Measurements from ENCODE around the gene CATSPERZ. TPM values are rescaled to one million over a fixed set of nuclear protein-coding genes. Genes with fewer than 3 reads are reported as not detected.

Gene CATSPERZ
- total RNA-seq, 2 donors from 2014 or later, result 0.56 TPM; not detected in 1

DNA sequence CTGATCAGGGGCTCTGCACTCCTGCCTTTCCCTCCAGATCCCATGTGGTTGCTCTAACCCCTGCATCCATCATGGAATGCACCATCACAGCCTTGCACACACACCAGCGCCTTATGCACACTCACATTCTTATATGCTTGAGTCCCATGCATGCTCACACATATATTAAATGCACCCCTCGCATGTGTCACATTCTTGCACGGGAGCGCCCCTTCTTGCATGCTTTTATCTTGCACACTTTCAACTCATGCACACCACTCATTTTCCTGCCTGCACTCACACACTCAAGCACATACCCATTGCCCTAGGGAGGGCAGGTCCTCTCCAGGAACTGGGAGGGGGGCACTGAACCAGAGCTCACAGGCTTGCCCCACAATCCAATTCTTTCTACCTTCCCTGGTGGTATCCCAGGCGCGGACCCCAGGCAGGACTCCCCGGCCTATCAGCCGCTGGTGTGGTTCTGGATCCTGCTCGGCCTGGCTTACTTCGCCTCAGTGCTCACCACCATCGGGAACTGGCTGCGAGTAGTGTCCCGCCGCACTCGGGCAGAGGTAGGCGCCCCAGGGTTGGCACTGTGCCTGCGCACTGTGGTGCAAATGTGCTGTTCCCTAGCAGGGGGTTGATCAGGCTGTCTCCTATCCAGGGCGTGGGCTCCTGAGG lies 2.3 kb upstream of the CATSPERZ start:
- Histone ChIP-seq H3K4me1 (peaks cover 19% of the 10 kb centered on the region), H3K36me3 (no peaks in the 10 kb centered on the region), H3K4me3 (no peak overlapping the region), H3K27ac (no peak overlapping the region), H3K27me3 (peaks cover 62% of the 10 kb centered on the region), H3K9me3 (no peaks in the 10 kb centered on the region), H3K9ac (ENCODE audit: low read depth in 2 of 2, low read length in 2 of 2) (peak overlapping the region in 1 of 2 donors; percentile 55)
- DNase-seq, result no peak
- TF ChIP-seq CTCF (IDR thresholded peaks at IDR 0.05), result no peak
- intact Hi-C loops (cut with DNase I), result no loop called here

DNA sequence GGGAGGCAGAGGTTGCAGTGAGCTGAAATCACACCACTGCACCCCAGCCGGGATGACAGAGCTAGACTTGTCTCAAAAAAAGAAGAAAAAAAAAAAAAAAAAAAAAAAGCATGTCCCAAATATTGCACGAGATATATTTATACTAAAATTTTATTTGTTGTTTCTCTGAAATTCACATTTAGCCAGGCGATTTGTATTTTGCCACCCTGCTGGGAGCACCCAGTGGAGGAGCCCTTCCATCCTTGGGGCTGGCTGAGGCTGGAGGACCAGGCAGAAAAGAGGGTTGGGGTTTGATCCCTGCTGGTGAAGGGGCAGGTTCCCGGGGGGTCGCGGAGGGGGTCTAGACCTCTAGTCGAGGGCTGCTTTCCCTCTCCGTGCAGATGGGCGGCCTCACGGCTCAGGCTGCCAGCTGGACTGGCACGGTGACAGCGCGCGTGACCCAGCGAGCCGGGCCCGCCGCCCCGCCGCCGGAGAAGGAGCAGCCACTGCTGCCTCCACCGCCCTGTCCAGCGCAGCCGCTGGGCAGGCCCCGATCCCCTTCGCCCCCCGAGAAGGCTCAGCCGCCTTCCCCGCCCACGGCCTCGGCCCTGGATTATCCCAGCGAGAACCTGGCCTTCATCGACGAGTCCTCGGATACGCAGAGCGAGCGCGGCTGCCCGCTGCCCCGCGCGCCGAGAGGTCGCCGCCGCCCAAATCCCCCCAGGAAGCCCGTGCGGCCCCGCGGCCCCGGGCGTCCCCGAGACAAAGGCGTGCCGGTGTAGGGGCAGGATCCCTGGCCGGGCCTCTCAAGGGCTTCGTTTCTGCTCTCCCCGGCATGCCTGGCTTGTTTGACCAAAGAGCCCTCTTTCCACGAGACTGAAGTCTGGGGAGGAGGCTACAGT lies 952 bp upstream of the CATSPERZ start:
- H3K4me1 ChIP-seq, result peaks cover 19% of the 10 kb centered on the region
- intact Hi-C loops (cut with DNase I), result no loop called here
- H3K9ac ChIP-seq (ENCODE audit: low read depth in 2 of 2, low read length in 2 of 2), result no peak overlapping the region
- H3K27ac ChIP-seq, result no peak overlapping the region
- H3K36me3 ChIP-seq, result no peaks in the 10 kb centered on the region
- TF ChIP-seq CTCF (IDR thresholded peaks at IDR 0.05), result no peak
- peak; percentile 65 for DNase-seq
- peak overlapping the region; percentile 27 for H3K4me3 ChIP-seq
- H3K9me3 ChIP-seq, result no peaks in the 10 kb centered on the region
- peaks cover 55% of the 10 kb centered on the region for H3K27me3 ChIP-seq

- no peaks in the 10 kb centered on the region for H3K9me3 ChIP-seq
- no peak overlapping the region for H3K4me3 ChIP-seq
- peak overlapping the region; percentile 58 to 89 for H3K9ac ChIP-seq (ENCODE audit: low read depth in 2 of 2, low read length in 2 of 2)
- no peaks in the 10 kb centered on the region for H3K36me3 ChIP-seq
- peaks cover 19% of the 10 kb centered on the region for H3K27me3 ChIP-seq
- peaks cover 32% of the 10 kb centered on the region for H3K4me1 ChIP-seq
- DNase-seq, result no peak
- H3K27ac ChIP-seq, result peak overlapping the region; percentile 99
- intact Hi-C loops (cut with DNase I), result loop anchor here (2.0 to 5.0 kb wide), 2 partner anchors 35 to 101 kb away; no protein-coding TSS in a partner anchor
- no peak for TF ChIP-seq CTCF (IDR thresholded peaks at IDR 0.05)
These were observed 3.2 kb downstream of the CATSPERZ start for GRCh38 chr11:64303109-64304031.

DNA sequence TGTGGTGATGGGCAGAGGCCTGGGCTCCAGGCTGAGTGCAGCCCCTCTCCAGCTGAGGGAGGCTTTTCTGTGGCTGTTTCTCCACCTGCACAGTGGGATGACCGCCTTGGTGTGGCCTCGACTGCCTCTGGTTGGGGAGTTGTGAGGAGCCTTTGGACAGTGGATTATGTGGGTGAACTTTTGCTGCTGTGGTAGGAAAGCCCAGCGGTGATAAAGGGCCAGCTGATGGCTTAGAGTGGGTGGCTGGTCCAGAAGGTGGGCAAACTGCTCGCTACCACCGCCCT lies 3.8 kb downstream of the CATSPERZ start:
- no peak for TF ChIP-seq CTCF (IDR thresholded peaks at IDR 0.05)
- H3K4me3 ChIP-seq, result peak overlapping the region; percentile 45
- intact Hi-C loops (cut with DNase I), result loop anchor here (5.0 kb wide), 1 partner anchor 102 kb away; no protein-coding TSS in a partner anchor
- H3K27me3 ChIP-seq, result peaks cover 13% of the 10 kb centered on the region
- H3K9me3 ChIP-seq, result no peaks in the 10 kb centered on the region
- H3K4me1 ChIP-seq, result peaks cover 32% of the 10 kb centered on the region
- DNase-seq, result no peak
- H3K9ac ChIP-seq (ENCODE audit: low read depth in 2 of 2, low read length in 2 of 2), result peak overlapping the region; percentile 58 to 89
- H3K27ac ChIP-seq, result peak overlapping the region; percentile 99
- H3K36me3 ChIP-seq, result no peaks in the 10 kb centered on the region
